ENCODE results near the gene DROSHA. TPM values are rescaled to one million over a fixed set of nuclear protein-coding genes. Genes with fewer than 3 reads are reported as not detected.

The DROSHA gene
- polyA plus RNA-seq, 1 donor (not counting 4 experiments of a cell fraction or from before 2014, with no cell fraction given) = 39.9 TPM

GRCh38 chr5:31536873-31537272 lies 5.0 kb upstream of the DROSHA start:
- H3K4me2 ChIP-seq (ENCODE audit: control insufficient read depth, extremely low read depth, insufficient read depth, low read depth, low read length) = no peak overlapping the region
- H3K9me3 ChIP-seq (ENCODE audit: control insufficient read depth, low read depth, low read length) = no peaks in the 10 kb centered on the region
- no peak overlapping the region for H2AFZ ChIP-seq (ENCODE audit: control insufficient read depth, low read length)
- peaks cover 5% of the 10 kb centered on the region for H3K4me1 ChIP-seq (ENCODE audit: control insufficient read depth, extremely low read depth, insufficient read depth, low read length)
- dilution Hi-C loops (cut with MboI; ENCODE audit: extremely low pct_ligation_motif_present, low sequenced_read_pairs) = no loop called here
- no peak for DNase-seq (ENCODE audit: low read depth, low spot score)
- H4K20me1 ChIP-seq (ENCODE audit: control insufficient read depth, extremely low read depth, insufficient read depth, low read length) = no peaks in the 10 kb centered on the region
- no peak for FAIRE-seq
- no peak overlapping the region for H3K9ac ChIP-seq (ENCODE audit: control insufficient read depth, extremely low read depth, insufficient read depth, low read length)
- peaks cover 9 to 10% of the 10 kb centered on the region in 2 experiments for H3K36me3 ChIP-seq (ENCODE audit: control insufficient read depth in 2 of 2, extremely low read depth in 1 of 2, insufficient read depth in 2 of 2, low read length in 2 of 2)
- no peak overlapping the region for H3K4me3 ChIP-seq (ENCODE audit: control insufficient read depth in 2 of 3, extremely low read depth in 1 of 3, insufficient read depth in 2 of 3, low read depth in 1 of 3, low read length in 3 of 3)
- no peaks in the 10 kb centered on the region for H3K27me3 ChIP-seq (ENCODE audit: control insufficient read depth, extremely low read depth, insufficient read depth, low read length)
- peaks cover 24% of the 10 kb centered on the region for H3K79me2 ChIP-seq (ENCODE audit: control insufficient read depth, insufficient read depth, low read length)
- TF ChIP-seq CTCF (optimal IDR thresholded peaks at IDR 0.05 in 1 of 3, IDR thresholded peaks at IDR 0.05 in 1 of 3, conservative IDR thresholded peaks at IDR 0.05 in 1 of 3; ENCODE audit: extremely low read depth in 1 of 3, insufficient read depth in 2 of 3, low read length in 3 of 3) = no peak
- TF ChIP-seq EZH2 (IDR thresholded peaks at IDR 0.05; ENCODE audit: low read length) = no peak
- no peaks in the 10 kb centered on the region for H3K9me1 ChIP-seq (ENCODE audit: control insufficient read depth, extremely low read depth, insufficient read depth, low read length)
- H3K27ac ChIP-seq (ENCODE audit: control insufficient read depth, insufficient read depth, low read length) = no peak overlapping the region

- H3K27ac ChIP-seq (ENCODE audit: control insufficient read depth, insufficient read depth, low read length) = no peak overlapping the region
- TF ChIP-seq EZH2 (IDR thresholded peaks at IDR 0.05; ENCODE audit: low read length) = no peak
- TF ChIP-seq CTCF (optimal IDR thresholded peaks at IDR 0.05 in 1 of 3, IDR thresholded peaks at IDR 0.05 in 1 of 3, conservative IDR thresholded peaks at IDR 0.05 in 1 of 3; ENCODE audit: extremely low read depth in 1 of 3, insufficient read depth in 2 of 3, low read length in 3 of 3) = no peak
- peaks cover 11% of the 10 kb centered on the region for H3K4me1 ChIP-seq (ENCODE audit: control insufficient read depth, extremely low read depth, insufficient read depth, low read length)
- peaks cover 44% of the 10 kb centered on the region for H3K79me2 ChIP-seq (ENCODE audit: control insufficient read depth, insufficient read depth, low read length)
- no peaks in the 10 kb centered on the region for H3K27me3 ChIP-seq (ENCODE audit: control insufficient read depth, extremely low read depth, insufficient read depth, low read length)
- no peak for DNase-seq (ENCODE audit: low read depth, low spot score)
- H4K20me1 ChIP-seq (ENCODE audit: control insufficient read depth, extremely low read depth, insufficient read depth, low read length) = no peaks in the 10 kb centered on the region
- no peak overlapping the region for H3K9ac ChIP-seq (ENCODE audit: control insufficient read depth, extremely low read depth, insufficient read depth, low read length)
- H2AFZ ChIP-seq (ENCODE audit: control insufficient read depth, low read length) = no peak overlapping the region
- dilution Hi-C loops (cut with MboI; ENCODE audit: extremely low pct_ligation_motif_present, low sequenced_read_pairs) = no loop called here
- no peak overlapping the region for H3K4me3 ChIP-seq (ENCODE audit: control insufficient read depth in 2 of 3, extremely low read depth in 1 of 3, insufficient read depth in 2 of 3, low read depth in 1 of 3, low read length in 3 of 3)
- no peak for FAIRE-seq
- H3K36me3 ChIP-seq (ENCODE audit: control insufficient read depth in 2 of 2, extremely low read depth in 1 of 2, insufficient read depth in 2 of 2, low read length in 2 of 2) = peaks cover 4 to 10% of the 10 kb centered on the region in 2 experiments
- no peak overlapping the region for H3K4me2 ChIP-seq (ENCODE audit: control insufficient read depth, extremely low read depth, insufficient read depth, low read depth, low read length)
- H3K9me1 ChIP-seq (ENCODE audit: control insufficient read depth, extremely low read depth, insufficient read depth, low read length) = no peaks in the 10 kb centered on the region
- no peaks in the 10 kb centered on the region for H3K9me3 ChIP-seq (ENCODE audit: control insufficient read depth, low read depth, low read length)
Measured at GRCh38 chr5:31534527-31535046, 2.7 kb upstream of the DROSHA start.

Measured in keratinocyte (primary cell).